ENCODE data around the gene HIPK4.
"Not testable (repeated sequence)": the region's sequence is repeated elsewhere in the genome, so short reads cannot be mapped to it uniquely, and the experiment has no call there.

DNA sequence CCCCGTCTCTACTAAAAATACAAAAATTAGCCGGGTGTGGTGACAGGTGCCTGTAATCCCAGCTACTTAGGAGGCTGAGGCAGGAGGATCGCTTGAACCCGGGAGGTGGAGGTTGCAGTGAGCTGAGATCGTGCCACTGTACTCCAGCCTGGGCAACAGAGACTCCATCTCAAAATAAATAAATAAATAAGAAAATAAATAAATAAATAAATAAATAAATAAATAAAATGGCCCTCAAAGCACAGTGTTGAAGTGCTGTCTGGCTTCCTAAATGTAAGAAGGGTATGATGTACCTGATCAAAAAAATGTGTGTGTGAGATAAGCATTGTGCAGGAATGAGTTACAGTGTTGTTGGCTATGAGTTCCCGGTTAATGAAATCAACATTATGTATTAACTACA lies 56.9 kb downstream of the HIPK4 start:
- not testable (repeated sequence) for TF ChIP-seq EZH2 (IDR thresholded peaks at IDR 0.05; ENCODE audit: borderline replicate concordance, low read depth, low read length, poor library complexity, severe bottlenecking)
- TF ChIP-seq, protein P1, sequence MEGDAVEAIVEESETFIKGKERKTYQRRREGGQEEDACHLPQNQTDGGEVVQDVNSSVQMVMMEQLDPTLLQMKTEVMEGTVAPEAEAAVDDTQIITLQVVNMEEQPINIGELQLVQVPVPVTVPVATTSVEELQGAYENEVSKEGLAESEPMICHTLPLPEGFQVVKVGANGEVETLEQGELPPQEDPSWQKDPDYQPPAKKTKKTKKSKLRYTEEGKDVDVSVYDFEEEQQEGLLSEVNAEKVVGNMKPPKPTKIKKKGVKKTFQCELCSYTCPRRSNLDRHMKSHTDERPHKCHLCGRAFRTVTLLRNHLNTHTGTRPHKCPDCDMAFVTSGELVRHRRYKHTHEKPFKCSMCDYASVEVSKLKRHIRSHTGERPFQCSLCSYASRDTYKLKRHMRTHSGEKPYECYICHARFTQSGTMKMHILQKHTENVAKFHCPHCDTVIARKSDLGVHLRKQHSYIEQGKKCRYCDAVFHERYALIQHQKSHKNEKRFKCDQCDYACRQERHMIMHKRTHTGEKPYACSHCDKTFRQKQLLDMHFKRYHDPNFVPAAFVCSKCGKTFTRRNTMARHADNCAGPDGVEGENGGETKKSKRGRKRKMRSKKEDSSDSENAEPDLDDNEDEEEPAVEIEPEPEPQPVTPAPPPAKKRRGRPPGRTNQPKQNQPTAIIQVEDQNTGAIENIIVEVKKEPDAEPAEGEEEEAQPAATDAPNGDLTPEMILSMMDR (conservative IDR thresholded peaks at IDR 0.05; ENCODE audit: low read depth, low read length), result not testable (repeated sequence)
